HG03439 (cell line): ENCODE results near the gene PLEKHA6.

ENCODE experiments used
- ATAC-seq: cut with Tn5 transposase; IDR thresholded peaks from one replicate; pipeline ENCODE4 v1.9.1; 2021; ENCODE audit warnings: mild to moderate bottlenecking, moderate library complexity; ENCODE audit not compliant: unreplicated experiment

PLEKHA6 gene

GRCh38 chr1:204196068-204196795 lies 163.5 kb downstream of the PLEKHA6 start, which contains the start of gene KISS1:
TSS of gene KISS1 (minus strand) at chr1:204196491. CDS start at chr1:204192876, 3,615 bp downstream.
- ATAC-seq: no peak

DNA sequence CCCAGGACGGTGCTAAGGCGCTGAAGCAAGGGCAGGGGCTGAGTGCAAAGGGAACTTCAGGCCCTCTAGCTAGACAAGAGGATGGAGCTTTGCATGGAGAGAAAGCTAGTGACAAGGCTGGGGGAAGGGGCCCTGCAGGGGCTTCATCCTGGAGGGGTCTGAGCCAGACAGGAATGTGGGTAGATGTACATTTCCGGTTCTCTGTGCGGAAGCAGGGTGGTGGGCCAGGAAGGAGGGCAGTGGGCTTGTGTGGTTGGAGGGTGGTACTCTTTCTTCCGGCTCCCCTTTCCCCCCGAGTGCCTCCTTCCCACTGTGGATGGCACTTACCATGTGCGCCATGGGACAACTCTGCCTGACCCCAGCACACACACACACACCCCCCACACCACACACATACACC lies 165.0 kb downstream of the PLEKHA6 start:
- ATAC-seq: no peak

- ATAC-seq: no peak
These were observed 165.6 kb downstream of the PLEKHA6 start for GRCh38 chr1:204194080-204194479.

DNA sequence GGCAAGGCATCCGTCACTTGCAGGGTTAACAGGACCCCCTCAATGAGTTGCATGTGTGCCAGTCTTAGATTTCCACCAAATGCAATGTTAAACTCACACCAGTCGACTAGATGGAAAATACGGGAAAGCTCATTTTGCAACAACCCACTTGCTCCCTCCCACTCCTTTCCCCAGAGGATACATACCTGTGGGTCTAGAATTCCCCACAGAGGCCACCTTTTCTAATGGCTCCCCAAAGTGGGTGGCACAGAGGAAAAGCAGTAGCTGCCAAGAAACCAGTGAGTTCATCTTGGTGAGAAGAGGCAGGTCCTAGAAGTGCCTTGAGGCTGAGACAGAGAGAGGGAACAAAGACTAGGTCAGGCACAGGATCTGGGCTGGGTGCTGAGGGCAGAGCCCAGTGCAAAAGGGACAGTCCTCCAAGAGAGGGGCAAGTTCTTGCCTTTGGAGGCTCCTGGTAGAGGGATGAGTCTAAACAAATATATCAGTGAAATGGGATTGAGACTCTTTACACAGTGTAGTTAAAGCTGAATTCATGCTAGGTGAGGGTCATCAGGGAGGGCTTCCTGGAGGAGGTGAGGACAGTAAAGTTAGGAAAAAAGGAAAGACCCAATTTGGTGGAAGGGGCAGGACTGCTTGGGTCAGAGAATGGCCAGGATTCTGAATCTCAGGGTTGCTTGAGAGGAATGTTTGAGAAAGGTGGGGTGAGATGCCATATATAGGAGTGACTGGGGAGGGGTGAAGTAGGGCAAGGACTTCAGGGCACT lies 167.0 kb downstream of the PLEKHA6 start:
- ATAC-seq: no peak

- no peak for ATAC-seq
These were observed 167.7 kb downstream of the PLEKHA6 start for GRCh38 chr1:204192046-204192445.

DNA sequence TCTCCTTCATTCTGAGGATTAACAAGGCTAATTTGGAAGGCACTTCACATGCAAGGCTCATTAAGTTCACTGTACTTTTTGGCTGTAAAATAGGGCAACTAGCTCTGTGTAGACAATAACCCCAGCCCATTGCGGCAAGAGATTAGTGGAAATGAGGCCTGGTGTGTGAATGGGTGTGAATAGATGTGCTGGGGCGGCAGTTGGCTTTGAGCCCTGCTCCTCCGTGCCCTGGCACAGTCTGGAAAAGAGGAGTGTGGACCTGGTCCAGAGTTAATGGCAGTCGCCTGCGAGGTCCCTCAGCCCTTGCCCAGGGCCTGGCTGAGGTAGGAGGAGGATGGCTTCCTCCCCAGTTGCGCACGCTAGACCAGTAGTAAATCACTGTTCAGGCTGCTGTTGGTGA lies 168.3 kb downstream of the PLEKHA6 start:
- ATAC-seq: no peak

DNA sequence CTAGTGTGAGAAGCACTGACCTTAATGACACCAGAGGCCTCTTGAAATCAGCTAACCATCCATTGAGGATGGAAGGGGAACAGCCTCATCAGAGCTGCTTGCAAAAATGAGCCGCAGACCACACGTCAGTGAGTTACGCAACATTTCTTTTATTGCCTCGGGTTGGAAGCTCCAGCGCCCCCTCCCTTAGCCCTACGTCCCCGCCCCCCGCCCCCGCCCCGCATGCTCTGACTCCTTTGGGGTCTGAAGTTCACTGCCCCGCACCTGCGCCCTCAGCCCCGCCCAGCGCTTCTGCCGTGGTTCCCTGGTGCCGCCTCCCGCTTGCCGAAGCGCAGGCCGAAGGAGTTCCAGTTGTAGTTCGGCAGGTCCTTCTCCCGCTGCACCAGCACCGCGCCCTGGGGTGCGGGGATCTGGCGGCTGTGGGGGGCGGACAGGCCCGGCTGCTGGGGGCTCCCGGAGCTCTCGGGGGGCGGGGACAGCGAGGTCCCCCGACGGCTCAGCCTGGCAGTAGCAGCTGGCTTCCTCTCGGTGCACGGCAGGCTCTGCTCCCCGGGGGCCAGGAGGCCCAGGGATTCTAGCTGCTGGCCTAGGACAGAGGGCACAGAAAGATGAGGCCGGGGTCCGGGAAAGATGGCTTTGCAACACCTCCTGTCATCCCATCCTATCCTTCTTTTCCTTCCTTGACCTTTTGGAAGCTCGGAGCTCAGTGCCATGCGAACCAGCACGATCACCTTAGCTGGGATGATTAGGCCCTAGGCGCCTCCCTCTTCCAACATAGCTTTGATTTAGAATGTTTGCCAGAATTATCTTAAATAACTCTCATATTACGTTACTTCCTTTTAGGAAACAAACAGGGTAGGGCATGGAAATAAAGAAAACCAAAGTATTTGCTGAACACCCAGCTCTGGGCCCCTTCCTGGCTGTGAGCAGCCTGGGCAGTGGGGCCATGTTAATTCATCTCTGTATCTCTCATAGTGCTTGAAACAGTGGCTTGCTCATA lies 169.2 kb downstream of the PLEKHA6 start:
- no peak for ATAC-seq

DNA sequence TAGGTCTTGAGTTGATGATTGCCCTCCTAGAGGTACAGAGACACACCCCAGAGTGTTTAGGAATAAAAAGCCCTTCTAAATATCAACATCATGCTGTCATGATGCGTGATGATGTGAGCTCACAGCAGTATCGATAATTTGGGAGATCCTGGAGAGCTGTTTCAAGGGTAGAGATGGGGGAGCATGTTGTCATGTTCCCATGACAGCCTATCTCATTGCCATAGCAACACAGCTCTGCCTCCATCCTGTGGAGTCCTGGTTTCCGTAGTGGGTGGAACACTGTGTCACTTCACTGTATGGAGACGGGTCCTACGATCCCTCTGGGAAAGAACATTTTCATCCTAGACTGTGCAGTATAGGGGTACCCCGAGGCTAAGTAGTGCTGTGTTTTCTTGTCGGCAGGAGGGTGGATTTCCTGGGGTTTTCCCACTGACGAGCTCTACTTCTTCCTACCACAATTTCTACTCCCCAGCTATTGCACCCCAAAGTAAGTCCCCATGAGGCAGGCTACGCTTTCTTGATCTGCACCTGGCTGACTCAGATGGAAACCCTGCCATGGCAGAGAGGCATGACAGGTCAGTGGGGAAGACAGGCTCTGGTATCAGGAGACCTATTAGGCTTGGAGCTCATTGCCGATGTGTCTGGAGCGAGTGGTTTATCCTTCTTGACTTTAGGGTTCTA lies 170.6 kb downstream of the PLEKHA6 start:
- no peak for ATAC-seq

- ATAC-seq: no peak
These were observed 173.1 kb downstream of the PLEKHA6 start for GRCh38 chr1:204186597-204186996.

DNA sequence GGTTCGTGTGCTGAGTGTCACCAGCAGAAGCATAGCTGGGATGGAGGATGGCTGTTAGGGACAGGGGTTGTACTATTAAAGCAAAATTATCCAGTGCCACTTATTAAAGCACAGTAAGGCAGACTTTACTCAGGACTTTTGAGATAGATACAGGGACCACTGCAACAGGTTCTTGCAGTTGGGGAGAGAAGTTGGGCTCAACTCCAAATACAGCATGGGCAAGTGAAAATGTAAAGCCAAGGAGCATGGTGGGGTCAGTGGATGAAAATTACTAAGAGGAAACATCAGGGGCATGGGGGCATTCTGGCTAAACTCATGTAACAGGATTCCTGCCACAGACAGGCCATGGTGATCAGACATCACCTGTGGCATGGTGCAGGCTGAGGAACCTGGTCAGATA lies 178.6 kb downstream of the PLEKHA6 start:
- no peak for ATAC-seq

- no peak for ATAC-seq
These were observed 179.6 kb downstream of the PLEKHA6 start for GRCh38 chr1:204180133-204180532.

DNA sequence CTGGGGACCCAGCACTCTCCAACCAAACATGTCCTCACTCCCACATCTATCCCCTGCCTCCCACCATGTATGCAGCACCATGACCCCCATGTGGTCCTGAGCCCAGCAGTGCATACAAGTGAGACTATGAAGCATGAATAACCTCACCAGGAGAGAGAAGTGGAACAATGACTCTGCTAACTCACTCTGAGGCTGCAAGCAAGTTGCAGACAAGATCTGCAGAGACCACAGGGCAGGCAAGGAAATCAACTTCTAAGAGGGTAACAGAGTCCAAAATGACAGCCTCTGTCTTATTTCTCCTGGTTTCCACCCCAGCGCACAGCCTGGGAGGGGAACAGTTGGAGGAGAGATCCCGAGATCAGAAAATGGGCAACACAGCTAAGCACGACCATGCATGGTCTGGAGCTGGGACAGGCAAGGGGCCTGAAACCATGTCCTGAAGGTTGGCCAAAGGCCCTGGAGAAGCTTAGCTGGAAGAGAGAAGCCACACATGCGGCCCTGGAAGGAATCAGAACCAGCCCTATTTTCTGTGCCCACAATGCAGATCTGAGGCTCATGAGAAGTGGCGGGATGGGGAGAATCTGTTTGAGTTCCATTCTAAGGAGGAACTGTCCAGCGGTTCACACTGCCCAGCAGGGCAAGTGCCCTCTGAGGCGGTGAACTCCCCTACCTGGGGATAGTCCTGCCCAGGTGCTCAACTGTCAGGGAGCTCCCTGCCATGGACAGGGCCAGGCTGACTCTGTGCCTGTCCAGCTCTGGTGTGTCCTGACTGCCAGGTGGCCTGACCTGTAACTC lies 181.0 kb downstream of the PLEKHA6 start:
- ATAC-seq: no peak

- ATAC-seq: no peak
These were observed 182.6 kb downstream of the PLEKHA6 start for GRCh38 chr1:204177133-204177532.

DNA sequence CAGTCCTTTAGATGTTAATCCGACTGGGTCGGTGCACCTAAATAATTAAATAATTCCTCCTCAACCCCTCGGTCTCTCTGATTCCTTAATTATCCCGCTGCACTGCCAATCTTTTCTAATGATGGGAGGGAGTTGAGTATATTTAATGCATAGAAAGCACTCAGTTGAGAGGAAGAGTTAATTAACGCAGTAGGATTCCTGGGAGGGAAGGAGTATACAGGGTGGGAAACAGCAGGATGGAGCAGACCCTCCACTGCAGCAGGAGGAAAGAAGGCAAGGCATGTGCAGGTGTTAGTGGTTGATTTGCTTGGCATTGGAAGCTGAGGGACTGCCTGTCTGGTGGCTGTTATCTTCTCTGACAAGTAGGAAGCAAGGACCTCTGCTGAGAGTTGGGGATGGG lies 183.7 kb downstream of the PLEKHA6 start:
- no peak for ATAC-seq

- no peak for ATAC-seq
These were observed 184.8 kb downstream of the PLEKHA6 start for GRCh38 chr1:204174958-204175357.

GRCh38 chr1:204172404-204173029 lies 187.2 kb downstream of the PLEKHA6 start:
- no peak for ATAC-seq

GRCh38 chr1:204171751-204172178 lies 188.0 kb downstream of the PLEKHA6 start:
- no peak for ATAC-seq

GRCh38 chr1:204170494-204171155 lies 189.1 kb downstream of the PLEKHA6 start:
- ATAC-seq: no peak

DNA sequence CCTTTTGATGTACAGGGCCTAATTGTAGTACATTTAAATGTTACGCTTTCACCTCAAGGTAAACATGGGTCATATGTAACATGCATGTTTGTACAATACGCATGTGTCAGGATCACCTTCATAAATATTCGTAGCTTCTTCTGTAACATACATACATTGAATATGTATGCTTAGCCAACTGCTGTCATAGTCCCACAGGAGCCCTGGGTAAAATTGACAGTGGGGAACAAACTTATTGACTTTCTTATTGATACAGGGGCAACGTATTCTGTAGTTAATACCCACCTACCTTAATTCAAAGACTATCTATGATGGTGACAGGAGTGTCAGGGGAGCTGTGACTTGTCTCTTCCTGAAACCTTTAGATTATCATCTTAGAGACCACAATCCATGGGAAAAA lies 189.9 kb downstream of the PLEKHA6 start:
- no peak for ATAC-seq
